HCT116 (cell line): ENCODE measurements around the gene CHRNA4. TPM values are rescaled to one million over a fixed set of nuclear protein-coding genes. Genes with fewer than 3 reads are reported as not detected.

Source experiments
- ATAC-seq: fragments of 200-7000 bp; cut with Tn5 transposase; 2 replicates; pipeline ENCODE4 v1.9.1; 2020; ENCODE audit warnings: mild to moderate bottlenecking, moderate library complexity
- BruUV-seq: library from RNA; stranded (reverse); fragments of 400-500 nt; replicated peaks from 2 replicates; lab custom pipeline; 2021; lab: Mats Ljungman, UMichigan
- CTCF ChIA-PET: fragments of 300-600 bp; sonication (Branson Sonifier 250); formaldehyde crosslinking; loops from one replicate; lab custom pipeline; 2021; ENCODE audit warnings: antibody characterized with exemption; lab: Charles Lee
- POLR2A ChIA-PET: fragments of 300-600, 350-600 bp; sonication (Branson Sonifier 250); formaldehyde crosslinking; loops from one replicate; lab custom pipeline; 2021; ENCODE audit warnings: antibody characterized with exemption; lab: Charles Lee
- RAD21 ChIA-PET, 2 experiments: fragments of 300-600 bp; sonication (Branson Sonifier 250); formaldehyde crosslinking; loops; one replicate each; lab custom pipeline; 2023; ENCODE audit warnings: low total read pairs in 2 of 2; ENCODE audit not compliant: uncharacterized antibody in 2 of 2, unreplicated experiment in 2 of 2, low non-redundant PET in 1 of 2; lab: Charles Lee
- DNase-seq: peaks from one replicate; pipeline ENCODE4 v3.0.0-alpha.2; 2010; ENCODE audit warnings: low read depth, low spot score
- H2AFZ ChIP-seq: fragments of 200-600 bp; shearing (Covaris generic), sonication (generic); 2 replicates; pipeline ENCODE4 v1.6.1; 2017; ENCODE audit warnings: low read depth, mixed run types, mixed read lengths, antibody characterized with exemption, low read length; ENCODE audit not compliant: poor library complexity, severe bottlenecking
- H3K27ac ChIP-seq: 2 replicates; pipeline ENCODE4 v1.5.1; 2012; ENCODE audit warnings: low read depth, low read length
- H3K27me3 ChIP-seq: fragments of 200-600 bp; sonication (generic); 2 replicates; pipeline ENCODE4 v1.6.1; 2016; ENCODE audit warnings: mixed run types, low read length, mixed read lengths; ENCODE audit not compliant: insufficient read depth
- H3K36me3 ChIP-seq, 2 experiments: fragments of 200-500 bp in 1 of 2; fragments of 200-600 bp in 1 of 2; sonication (Bioruptor generic) in 1 of 2; sonication (generic) in 1 of 2; 2 replicates each; pipeline versions ENCODE4 v1.5.1 to v1.6.1; 2014 to 2016; ENCODE audit warnings: low read length in 2 of 2, inconsistent platforms in 1 of 2, mixed read lengths in 1 of 2, mixed run types in 1 of 2; ENCODE audit not compliant: insufficient read depth in 2 of 2, control insufficient read depth in 1 of 2
- H3K4me1 ChIP-seq, 2 experiments: fragments of 200-600 bp in 1 of 2; sonication (generic) in 1 of 2; 2 replicates each; pipeline versions ENCODE4 v1.5.1 to v1.6.1; 2012 to 2017; ENCODE audit warnings: low read length in 2 of 2, inconsistent platforms in 1 of 2, mild to moderate bottlenecking in 1 of 2, mixed read lengths in 1 of 2, mixed run types in 1 of 2, moderate library complexity in 1 of 2; ENCODE audit not compliant: insufficient read depth in 2 of 2, control insufficient read depth in 1 of 2
- H3K4me2 ChIP-seq: fragments of 200-600 bp; sonication (generic); 2 replicates; pipeline ENCODE4 v1.6.1; 2017; ENCODE audit warnings: mixed run types, low read length, mixed read lengths
- H3K4me3 ChIP-seq, 2 experiments: fragments of 200-600 bp in 1 of 2; sonication (generic) in 1 of 2; replicated peaks in 1 of 2; 2 replicates each; pipeline ENCODE4 v1.5.1; 2011 to 2016; ENCODE audit warnings: low read length in 2 of 2, control low read depth in 1 of 2, low read depth in 1 of 2, mild to moderate bottlenecking in 1 of 2, mixed read lengths in 1 of 2, mixed run types in 1 of 2
- H3K79me2 ChIP-seq: fragments of 200-600 bp; sonication (generic); 2 replicates; pipeline ENCODE4 v1.6.1; 2017; ENCODE audit warnings: mild to moderate bottlenecking, mixed run types, low read length, moderate library complexity, mixed read lengths; ENCODE audit not compliant: insufficient read depth
- H3K9ac ChIP-seq: fragments of 200-600 bp; sonication (generic); 2 replicates; pipeline ENCODE4 v1.6.1; 2016; ENCODE audit warnings: low read length, mixed read lengths
- H3K9me2 ChIP-seq: fragments of 200-600 bp; sonication (generic), shearing (Covaris generic); 2 replicates; pipeline ENCODE4 v1.6.1; 2017; ENCODE audit warnings: mixed run types, mild to moderate bottlenecking, moderate library complexity; ENCODE audit not compliant: insufficient read depth
- H3K9me3 ChIP-seq, 2 experiments: fragments of 200-500 bp in 1 of 2; fragments of 200-600 bp in 1 of 2; sonication (Bioruptor generic) in 1 of 2; sonication (generic) in 1 of 2; 2 replicates each; pipeline ENCODE4 v1.6.1; 2014 to 2017; ENCODE audit warnings: low read length in 2 of 2, mixed read lengths in 2 of 2, inconsistent platforms in 1 of 2, low read depth in 1 of 2, mild to moderate bottlenecking in 1 of 2, mixed run types in 1 of 2, moderate library complexity in 1 of 2; ENCODE audit not compliant: control insufficient read depth in 1 of 2, insufficient read depth in 1 of 2
- H4K20me1 ChIP-seq: fragments of 200-600 bp; sonication (generic), shearing (Covaris generic); 2 replicates; pipeline ENCODE4 v1.6.1; 2017; ENCODE audit warnings: mixed run types, mild to moderate bottlenecking, moderate library complexity; ENCODE audit not compliant: insufficient read depth
- CTCF ChIP-seq, 3 experiments: fragments of 200-600 bp in 1 of 3; sonication (generic) in 1 of 3; IDR thresholded peaks in 2 of 3; conservative IDR thresholded peaks in 1 of 3; 2 replicates each; pipeline ENCODE4 v1.5.1; 2012 to 2017; ENCODE audit warnings: low read depth in 2 of 3, low read length in 2 of 3, antibody characterized with exemption in 1 of 3, borderline replicate concordance in 1 of 3, control low read depth in 1 of 3, mild to moderate bottlenecking in 1 of 3, mixed read lengths in 1 of 3, mixed run types in 1 of 3, moderate library complexity in 1 of 3; ENCODE audit not compliant: insufficient read depth in 1 of 3
- ELF1 ChIP-seq: IDR thresholded peaks from 2 replicates; pipeline ENCODE4 v1.6.1; 2012; ENCODE audit warnings: low read depth, borderline replicate concordance
- MAX ChIP-seq: IDR thresholded peaks from 2 replicates; pipeline ENCODE4 v1.6.1; 2012
- POLR2A ChIP-seq: IDR thresholded peaks from 2 replicates; pipeline ENCODE4 v1.7.0; 2011; ENCODE audit warnings: borderline replicate concordance; ENCODE audit not compliant: insufficient read depth, insufficient read length; ENCODE audit errors: extremely low read depth
- REST ChIP-seq: IDR thresholded peaks from 2 replicates; pipeline ENCODE4 v1.6.1; 2012; ENCODE audit warnings: low read depth
- SIN3A ChIP-seq: IDR thresholded peaks from 2 replicates; pipeline ENCODE4 v1.6.1; 2012; ENCODE audit warnings: low read depth
- ZFX ChIP-seq: fragments of 450-650 bp; IDR thresholded peaks from 2 replicates; pipeline ENCODE4 v1.6.1; 2017
- intact Hi-C: fragments of 100-400 bp; cut with micrococcal nuclease; formaldehyde crosslinking; loops from 2 replicates; pipeline ENCODE4 v1.10.0; 2022
- total RNA-seq: library from RNA; stranded (reverse); gene quantifications from one replicate; pipeline ENCODE4 v1.2.1, GENCODE V29; 2021; ENCODE audit not compliant: unreplicated experiment

The CHRNA4 gene
- total RNA-seq, 1 experiment from 2014 or later = not detected

DNA sequence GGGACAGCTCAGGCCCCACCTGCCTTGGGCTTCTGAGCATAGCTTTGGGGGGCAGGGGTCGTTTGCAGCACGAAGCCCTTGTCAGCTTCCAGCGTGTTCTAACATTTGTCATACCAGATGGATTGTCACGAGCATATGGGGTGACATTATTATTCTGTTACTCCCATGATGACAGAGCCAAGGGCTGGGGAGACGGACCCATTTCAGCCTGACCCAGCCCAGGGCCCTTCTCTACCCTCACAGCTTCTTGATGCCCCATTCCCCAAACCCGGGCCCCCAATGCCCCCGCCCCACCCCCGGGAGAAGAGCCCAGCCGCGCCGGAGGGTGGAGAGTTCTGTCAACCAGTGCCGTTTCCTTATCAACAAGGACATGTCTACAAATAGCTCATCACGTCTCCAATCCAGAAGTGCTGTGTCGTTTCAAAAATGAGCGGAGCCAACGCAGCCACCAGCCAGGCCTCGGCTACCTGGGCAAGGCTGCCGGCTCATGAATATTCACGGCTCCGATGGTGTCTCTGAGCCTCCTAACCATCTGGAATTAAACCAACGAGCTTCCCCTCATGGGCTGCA lies 9.6 kb upstream of the CHRNA4 start:
- intact Hi-C loops = no loop called here
- POLR2A ChIA-PET = no interaction called here

More for the DNA sequence above, 9.6 kb upstream of the CHRNA4 start:
- no peak for ATAC-seq
- Histone ChIP-seq H3K27me3 (peaks cover 18% of the 10 kb centered on the region; the same call in 1 of the 2 replicates), H3K27ac (no peak overlapping the region), H3K4me1 (no peaks in the 10 kb centered on the region), H3K4me2 (no peak overlapping the region), H2AFZ (no peak overlapping the region), H3K9me2 (no peaks in the 10 kb centered on the region), H3K9ac (no peak overlapping the region), H3K36me3 (no peaks in the 10 kb centered on the region), H3K4me3 (no peak overlapping the region), H3K79me2 (no peaks in the 10 kb centered on the region), H3K9me3 (no peaks in the 10 kb centered on the region), H4K20me1 (no peaks in the 10 kb centered on the region)
- RAD21 ChIA-PET = no interaction called here
- CTCF ChIA-PET = interaction anchor here (1.3 kb wide), 1 partner anchor 11 kb away, joined by 4 read pairs; no protein-coding TSS in a partner anchor
- no TSS peak for BruUV-seq
- no peak for TF ChIP-seq CTCF (IDR thresholded peaks at IDR 0.05 in 2 of 3, conservative IDR thresholded peaks at IDR 0.05 in 1 of 3; ENCODE audit: borderline replicate concordance in 1 of 3, insufficient read depth in 1 of 3, low read depth in 2 of 3, low read length in 2 of 3)
- no peak for TF ChIP-seq REST
- TF ChIP-seq ZFX = no peak
- no peak for TF ChIP-seq SIN3A
- TF ChIP-seq POLR2A = no peak
- no peak for TF ChIP-seq ELF1
- no peak for TF ChIP-seq MAX
- no peak for DNase-seq
